ENCODE results near the gene KNOP1.

Gene KNOP1

DNA sequence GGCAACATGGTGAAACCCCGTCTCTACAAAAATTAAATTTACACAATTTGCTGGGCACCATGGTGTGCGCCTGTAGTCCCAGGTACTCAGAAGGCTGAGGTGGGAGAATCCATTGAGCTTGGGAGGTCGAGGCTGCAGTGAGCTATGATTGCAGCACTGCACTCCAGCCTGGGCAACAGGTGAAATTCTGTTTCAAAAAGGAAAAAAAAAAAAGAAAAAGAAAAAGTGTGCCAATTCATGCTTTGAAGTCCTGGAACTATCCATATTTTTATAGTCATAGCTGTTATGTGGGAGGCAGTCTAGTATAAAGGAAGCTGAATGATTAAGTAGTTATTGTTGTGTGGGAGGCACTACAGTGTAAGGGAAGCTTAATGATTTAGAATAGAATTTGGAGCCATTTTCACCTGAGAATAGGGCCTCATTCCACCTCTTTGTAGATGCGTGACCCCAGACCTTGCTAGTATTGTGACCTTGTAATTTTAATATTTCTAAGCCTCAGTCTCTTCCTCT lies 31.6 kb upstream of the KNOP1 start:
- Mint-ChIP-seq H3K36me3 (no peaks in the 10 kb centered on the region), H3K9me3 (no peaks in the 10 kb centered on the region), H3K4me1 (no peaks in the 10 kb centered on the region), H3K27ac (no peak overlapping the region), H3K4me3 (no peak overlapping the region)
- no peak for ATAC-seq
- DNase-seq (ENCODE audit: low spot score in 2 of 2): no peak

- DNase-seq (ENCODE audit: low spot score in 2 of 2) (no peak), ATAC-seq (no peak)
- Mint-ChIP-seq H3K36me3 (no peaks in the 10 kb centered on the region), H3K27ac (no peak overlapping the region), H3K9me3 (no peaks in the 10 kb centered on the region), H3K4me1 (no peaks in the 10 kb centered on the region), H3K4me3 (no peak overlapping the region)
Measured at GRCh38 chr16:19748389-19749168, 30.6 kb upstream of the KNOP1 start.

- ATAC-seq (no peak), DNase-seq (ENCODE audit: low spot score in 2 of 2) (no peak)
- Mint-ChIP-seq H3K27ac (no peak overlapping the region), H3K36me3 (no peaks in the 10 kb centered on the region), H3K9me3 (no peaks in the 10 kb centered on the region), H3K4me3 (no peak overlapping the region), H3K4me1 (no peaks in the 10 kb centered on the region)
Measured at GRCh38 chr16:19746561-19746960, 28.5 kb upstream of the KNOP1 start.

GRCh38 chr16:19745286-19746010 lies 27.4 kb upstream of the KNOP1 start:
- H3K9me3 Mint-ChIP-seq: no peaks in the 10 kb centered on the region
- DNase-seq (ENCODE audit: low spot score in 2 of 2): no peak
- no peak overlapping the region for H3K4me3 Mint-ChIP-seq
- H3K27ac Mint-ChIP-seq: no peak overlapping the region
- H3K36me3 Mint-ChIP-seq: no peaks in the 10 kb centered on the region
- no peaks in the 10 kb centered on the region for H3K4me1 Mint-ChIP-seq
- no peak for ATAC-seq

GRCh38 chr16:19744670-19745069 lies 26.6 kb upstream of the KNOP1 start:
- H3K36me3 Mint-ChIP-seq: no peaks in the 10 kb centered on the region
- DNase-seq (ENCODE audit: low spot score in 2 of 2) (no peak), ATAC-seq (no peak)
- H3K4me1 Mint-ChIP-seq: no peaks in the 10 kb centered on the region
- no peaks in the 10 kb centered on the region for H3K9me3 Mint-ChIP-seq
- H3K27ac Mint-ChIP-seq: no peak overlapping the region
- no peak overlapping the region for H3K4me3 Mint-ChIP-seq

DNA sequence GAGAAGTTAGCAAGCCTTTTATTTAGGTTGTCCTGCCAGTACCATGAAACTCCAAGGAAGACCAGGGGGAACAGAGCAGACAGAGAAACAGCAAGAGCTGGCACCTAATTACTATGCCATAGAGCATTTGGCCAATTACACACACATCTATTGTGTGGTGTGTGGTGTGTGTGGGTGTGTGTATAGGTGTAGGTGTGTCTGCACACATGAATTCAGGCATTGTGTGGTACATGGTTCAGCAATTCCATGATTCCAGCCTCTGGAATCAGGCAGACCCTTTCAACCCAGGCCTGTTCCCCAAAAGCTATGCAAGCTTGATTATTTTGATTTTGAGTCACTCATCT lies 25.8 kb upstream of the KNOP1 start:
- ATAC-seq: no peak
- H3K9me3 Mint-ChIP-seq: no peaks in the 10 kb centered on the region

DNA sequence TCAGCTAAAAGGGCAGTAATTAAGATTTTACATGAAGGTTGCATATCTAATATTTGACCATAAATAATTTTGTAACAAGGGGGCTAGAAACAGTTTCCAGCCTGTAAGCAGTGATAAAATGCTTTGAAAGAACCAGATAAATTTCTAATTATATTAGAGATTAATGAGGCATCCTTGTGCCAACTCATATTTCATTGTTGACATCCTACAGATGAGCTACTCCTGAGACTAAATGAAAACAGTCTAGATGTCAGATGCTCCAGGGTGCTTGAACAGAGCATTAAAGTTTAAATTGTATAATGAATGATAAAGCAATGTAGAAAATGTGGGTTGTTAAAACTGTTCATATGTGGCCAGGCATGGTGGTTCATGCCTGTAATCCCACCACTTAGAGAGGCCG lies 23.3 kb upstream of the KNOP1 start:
- Mint-ChIP-seq H3K4me1 (no peaks in the 10 kb centered on the region), H3K27ac (no peak overlapping the region), H3K36me3 (no peaks in the 10 kb centered on the region), H3K4me3 (no peak overlapping the region), H3K9me3 (no peaks in the 10 kb centered on the region)
- DNase-seq (ENCODE audit: low spot score in 2 of 2) (no peak), ATAC-seq (no peak)

More for the DNA sequence above, 25.8 kb upstream of the KNOP1 start:
- no peaks in the 10 kb centered on the region for H3K36me3 Mint-ChIP-seq
- DNase-seq (ENCODE audit: low spot score in 2 of 2): no peak
- no peak overlapping the region for H3K4me3 Mint-ChIP-seq
- H3K27ac Mint-ChIP-seq: no peak overlapping the region
- H3K4me1 Mint-ChIP-seq: no peaks in the 10 kb centered on the region

GRCh38 chr16:19737306-19738038 lies 19.4 kb upstream of the KNOP1 start:
- Mint-ChIP-seq H3K36me3 (no peaks in the 10 kb centered on the region), H3K4me3 (no peak overlapping the region), H3K4me1 (no peaks in the 10 kb centered on the region), H3K9me3 (no peaks in the 10 kb centered on the region), H3K27ac (no peak overlapping the region)
- no peak for DNase-seq (ENCODE audit: low spot score in 2 of 2)
- no peak for ATAC-seq

GRCh38 chr16:19735074-19735867 lies 17.2 kb upstream of the KNOP1 start:
- ATAC-seq (no peak), DNase-seq (ENCODE audit: low spot score in 2 of 2) (no peak)
- no peaks in the 10 kb centered on the region for H3K4me1 Mint-ChIP-seq
- no peaks in the 10 kb centered on the region for H3K9me3 Mint-ChIP-seq
- no peaks in the 10 kb centered on the region for H3K36me3 Mint-ChIP-seq
- no peak overlapping the region for H3K27ac Mint-ChIP-seq
- no peak overlapping the region for H3K4me3 Mint-ChIP-seq

DNA sequence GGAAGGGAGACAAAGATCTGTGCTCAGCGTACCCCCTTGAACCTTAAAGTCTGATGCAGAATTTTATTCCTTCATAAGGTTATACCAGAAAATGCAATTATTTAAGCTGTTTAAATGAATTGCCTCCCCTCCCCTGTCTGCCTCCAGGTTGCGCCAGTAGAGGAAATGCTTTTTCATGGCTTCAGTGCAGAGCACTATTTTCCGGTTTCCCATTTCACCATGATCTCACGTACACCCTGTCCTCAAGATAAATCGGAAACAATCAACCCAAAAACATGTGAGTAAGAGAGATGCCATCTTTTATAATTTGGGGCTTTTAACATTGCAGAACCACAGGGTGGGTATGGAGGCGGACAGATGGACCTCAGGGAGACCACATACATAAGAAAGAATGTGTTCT lies 15.5 kb upstream of the KNOP1 start:
- Mint-ChIP-seq H3K9me3 (no peaks in the 10 kb centered on the region), H3K4me1 (peaks cover under 1% of the 10 kb centered on the region), H3K27ac (no peak overlapping the region), H3K36me3 (no peaks in the 10 kb centered on the region), H3K4me3 (no peak overlapping the region)
- DNase-seq (ENCODE audit: low spot score in 2 of 2) (no peak), ATAC-seq (no peak)

- no peaks in the 10 kb centered on the region for H3K36me3 Mint-ChIP-seq
- no peak for ATAC-seq
- H3K4me3 Mint-ChIP-seq: no peak overlapping the region
- no peak for DNase-seq (ENCODE audit: low spot score in 2 of 2)
- peaks cover 6% of the 10 kb centered on the region for H3K4me1 Mint-ChIP-seq
- H3K27ac Mint-ChIP-seq: peak overlapping the region; percentile 43
- H3K9me3 Mint-ChIP-seq: no peaks in the 10 kb centered on the region
Measured at GRCh38 chr16:19728636-19728965, 10.6 kb upstream of the KNOP1 start.

DNA sequence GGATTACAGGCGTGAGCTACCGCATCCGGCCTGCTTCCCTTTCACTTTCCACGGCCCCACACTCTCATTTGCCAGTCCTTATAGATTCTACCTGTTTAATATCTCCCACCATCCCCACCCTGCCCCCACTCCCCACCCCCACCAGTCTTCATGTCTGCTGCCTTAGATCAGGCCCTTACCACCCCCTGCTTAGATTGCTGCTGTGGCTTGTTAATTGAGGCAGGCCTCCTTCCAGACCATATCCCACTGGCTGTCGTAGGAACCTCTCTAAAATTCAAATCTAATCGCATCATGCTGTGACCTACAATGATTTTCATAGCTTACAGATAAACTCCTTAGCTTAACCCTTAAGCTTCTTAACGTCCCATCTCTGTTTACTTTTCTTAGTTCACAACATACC lies 5.0 kb upstream of the KNOP1 start:
- no peaks in the 10 kb centered on the region for H3K9me3 Mint-ChIP-seq
- no peak overlapping the region for H3K4me3 Mint-ChIP-seq
- DNase-seq (ENCODE audit: low spot score in 2 of 2) (no peak), ATAC-seq (no peak)
- no peaks in the 10 kb centered on the region for H3K4me1 Mint-ChIP-seq
- peaks cover 4% of the 10 kb centered on the region for H3K36me3 Mint-ChIP-seq
- no peak overlapping the region for H3K27ac Mint-ChIP-seq

DNA sequence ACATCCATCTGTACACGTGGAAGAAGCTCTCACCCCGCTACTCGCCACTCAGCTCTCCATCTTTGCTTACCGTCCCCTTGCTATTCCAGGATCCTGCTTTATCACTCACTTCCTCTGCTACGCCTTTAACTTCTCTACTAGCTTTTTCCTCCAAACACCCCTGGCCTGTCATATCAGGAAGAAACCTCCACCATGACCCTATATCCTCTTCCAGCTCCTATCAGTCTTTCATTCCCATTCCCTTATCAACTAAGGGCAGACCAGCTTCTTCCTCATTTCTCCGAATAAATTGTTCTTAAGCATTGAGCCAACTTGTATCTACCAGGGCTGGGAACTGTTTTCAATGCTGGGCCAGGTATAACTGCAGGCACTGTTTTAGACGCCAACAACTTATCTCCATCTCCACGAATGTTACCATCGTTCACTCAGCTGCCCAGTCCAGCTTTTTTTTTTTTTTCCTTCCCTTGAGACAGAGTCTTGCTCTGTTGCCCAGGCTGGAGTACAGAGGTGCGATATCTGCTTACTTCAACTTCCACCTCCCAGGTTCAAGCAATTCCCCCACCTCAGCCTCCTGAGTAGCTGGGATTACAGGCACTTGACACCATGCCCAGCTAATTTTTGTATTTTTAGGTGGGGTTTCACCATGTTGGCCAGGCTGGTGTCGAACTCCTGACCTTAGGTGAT lies 4.4 kb upstream of the KNOP1 start:
- H3K36me3 Mint-ChIP-seq: peaks cover 9% of the 10 kb centered on the region
- H3K27ac Mint-ChIP-seq: no peak overlapping the region
- H3K4me1 Mint-ChIP-seq: peaks cover under 1% of the 10 kb centered on the region
- no peak for ATAC-seq
- no peak overlapping the region for H3K4me3 Mint-ChIP-seq
- no peak for DNase-seq (ENCODE audit: low spot score in 2 of 2)
- H3K9me3 Mint-ChIP-seq: no peaks in the 10 kb centered on the region

- H3K36me3 Mint-ChIP-seq: peaks cover 35% of the 10 kb centered on the region
- peak overlapping the region; percentile 93 for H3K27ac Mint-ChIP-seq
- H3K4me1 Mint-ChIP-seq: peaks cover 25% of the 10 kb centered on the region
- H3K4me3 Mint-ChIP-seq: peak overlapping the region; percentile 87
- ATAC-seq: no peak
- H3K9me3 Mint-ChIP-seq: no peaks in the 10 kb centered on the region
- DNase-seq (ENCODE audit: low spot score in 2 of 2): no peak
Measured at GRCh38 chr16:19718624-19718965, 568 bp upstream of the KNOP1 start.

DNA sequence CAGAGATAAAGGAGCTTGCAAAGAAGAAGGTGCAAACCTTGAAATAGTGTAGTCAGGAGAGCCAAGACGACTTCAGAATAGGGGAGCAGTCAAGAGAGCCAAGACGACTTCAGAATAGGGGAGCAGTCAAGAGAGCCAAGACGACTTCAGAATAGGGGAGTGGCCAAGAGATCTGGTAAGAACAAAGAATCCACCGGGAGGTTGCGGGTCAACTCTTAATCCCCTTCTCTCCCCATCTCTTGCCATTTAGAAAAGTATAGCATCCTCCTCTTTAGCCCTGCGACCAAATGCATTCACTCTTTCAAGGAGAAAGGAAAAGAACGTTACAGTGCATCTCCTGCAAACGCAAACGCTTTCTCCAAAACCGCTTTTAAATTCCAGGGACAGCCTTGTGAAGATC lies 713 bp downstream of the KNOP1 start:
- peak overlapping the region; percentile 93 for H3K27ac Mint-ChIP-seq
- H3K9me3 Mint-ChIP-seq: no peaks in the 10 kb centered on the region
- no peak for DNase-seq (ENCODE audit: low spot score in 2 of 2)
- ATAC-seq: no peak
- H3K4me3 Mint-ChIP-seq: peak overlapping the region; percentile 87
- H3K4me1 Mint-ChIP-seq: peaks cover 25% of the 10 kb centered on the region
- H3K36me3 Mint-ChIP-seq: peaks cover 45% of the 10 kb centered on the region

Data from stimulated activated effector memory CD8-positive, alpha-beta T cell treated with anti-CD3 and anti-CD28 coated beads, Interleukin-12 subunit alpha, Interleukin-12 subunit beta, amount 100 ng/mL, for 72 hours (primary cell).